Cardiac muscle cell (in vitro differentiated cells and primary cell): ENCODE results near the gene ALDOC. TPM values are rescaled to one million over a fixed set of nuclear protein-coding genes. Genes with fewer than 3 reads are reported as not detected.
"Not testable (repeated sequence)": the region's sequence is repeated elsewhere in the genome, so short reads cannot be mapped to it uniquely, and the experiment has no call there.

ENCODE experiments used
- DNase-seq, 2 donors: peaks; one replicate each; pipeline versions ENCODE4 v3.0.0 to v3.0.0-alpha.2; 2010 to 2017; ENCODE audit warnings: low read depth in 1 of 2, low spot score in 1 of 2
- H3K27ac ChIP-seq: fragments of 200-600 bp; sonication (generic); 2 replicates; pipeline ENCODE4 v1.5.1; 2016
- H3K27me3 ChIP-seq: fragments of 200-600 bp; sonication (generic); 2 replicates; pipeline ENCODE4 v1.6.0; 2016; ENCODE audit warnings: control low read depth
- H3K36me3 ChIP-seq: fragments of 200-600 bp; sonication (generic); 2 replicates; pipeline ENCODE4 v1.5.1; 2016; ENCODE audit warnings: control low read depth
- H3K4me1 ChIP-seq: fragments of 200-600 bp; sonication (generic); 2 replicates; pipeline ENCODE4 v1.8.1; 2017; ENCODE audit warnings: low read depth, mild to moderate bottlenecking, mixed run types
- H3K4me3 ChIP-seq: fragments of 200-600 bp; sonication (generic); 2 replicates; pipeline ENCODE4 v1.5.1; 2016; ENCODE audit warnings: mild to moderate bottlenecking
- H3K9me3 ChIP-seq: fragments of 200-600 bp; sonication (generic); 2 replicates; pipeline ENCODE4 v1.5.1; 2017; ENCODE audit warnings: low read depth, mild to moderate bottlenecking, control low read depth
- CTCF ChIP-seq: IDR thresholded peaks from 2 replicates; pipeline ENCODE4 v1.5.1; 2012; ENCODE audit warnings: low read depth, mild to moderate bottlenecking, low read length
- polyA plus RNA-seq: library from polyadenylated mRNA; unstranded; fragments of >200 nt; fragmentation: Nextera tagmentation; extraction: Ambion mirVana; gene quantifications from 2 replicates; pipeline ENCODE4 v1.2.1, GENCODE V29; 2016
- total RNA-seq: library from RNA; depleted of rRNA; stranded (reverse); fragments of >200 nt; gene quantifications from 2 replicates; pipeline ENCODE4 v1.2.3, GENCODE V29; 2016

ALDOC gene
- total and polyA plus RNA-seq, 2 experiments from 2014 or later: 177 to 183 TPM

- no peak for DNase-seq
- no peaks in the 10 kb centered on the region for H3K27me3 ChIP-seq
- TF ChIP-seq CTCF: no peak
- H3K4me3 ChIP-seq: no peak overlapping the region
- H3K36me3 ChIP-seq: peaks cover 39% of the 10 kb centered on the region
- H3K27ac ChIP-seq: no peak overlapping the region
- no peaks in the 10 kb centered on the region for H3K9me3 ChIP-seq
- peaks cover 1% of the 10 kb centered on the region for H3K4me1 ChIP-seq
Observed at GRCh38 chr17:28580959-28581358, 4.3 kb upstream of the ALDOC start.

GRCh38 chr17:28579526-28579925, 2.8 kb upstream of the ALDOC start:
- H3K4me3 ChIP-seq: no peak overlapping the region

GRCh38 chr17:28578246-28579195, 1.8 kb upstream of the ALDOC start:
- peaks cover 10% of the 10 kb centered on the region for H3K4me1 ChIP-seq
- no peaks in the 10 kb centered on the region for H3K27me3 ChIP-seq
- H3K36me3 ChIP-seq: peaks cover 19% of the 10 kb centered on the region
- no peak overlapping the region for H3K27ac ChIP-seq
- H3K4me3 ChIP-seq: no peak overlapping the region
- no peak for DNase-seq
- no peak for TF ChIP-seq CTCF
- H3K9me3 ChIP-seq: no peaks in the 10 kb centered on the region

More at GRCh38 chr17:28579526-28579925, 2.8 kb upstream of the ALDOC start:
- Histone ChIP-seq H3K27ac (no peak overlapping the region), H3K27me3 (no peaks in the 10 kb centered on the region), H3K4me1 (peaks cover 10% of the 10 kb centered on the region), H3K36me3 (peaks cover 29% of the 10 kb centered on the region), H3K9me3 (no peaks in the 10 kb centered on the region)
- no peak for DNase-seq
- no peak for TF ChIP-seq CTCF

- H3K36me3 ChIP-seq: peaks cover 10% of the 10 kb centered on the region
- H3K9me3 ChIP-seq: no peaks in the 10 kb centered on the region
Observed at GRCh38 chr17:28577466-28577824, 750 bp upstream of the ALDOC start.

GRCh38 chr17:28576016-28576415, 679 bp downstream of the ALDOC start:
- not testable (repeated sequence) for H3K36me3 ChIP-seq

More at GRCh38 chr17:28577466-28577824, 750 bp upstream of the ALDOC start:
- Histone ChIP-seq H3K27ac (no peak overlapping the region), H3K27me3 (no peaks in the 10 kb centered on the region), H3K4me3 (no peak overlapping the region), H3K4me1 (peaks cover 10% of the 10 kb centered on the region)
- no peak for TF ChIP-seq CTCF
- DNase-seq: no peak

GRCh38 chr17:28575126-28575795, 1.4 kb downstream of the ALDOC start:
- TF ChIP-seq CTCF: no peak

More at GRCh38 chr17:28576016-28576415, 679 bp downstream of the ALDOC start:
- H3K9me3 ChIP-seq, DNase-seq, H3K27me3 ChIP-seq, H3K27ac ChIP-seq: not testable (repeated sequence)
- H3K4me1 ChIP-seq: peaks cover 14% of the 10 kb centered on the region
- peak overlapping the region; percentile 18 for H3K4me3 ChIP-seq

More at GRCh38 chr17:28575126-28575795, 1.4 kb downstream of the ALDOC start:
- H3K36me3 ChIP-seq: peaks cover 7% of the 10 kb centered on the region
- H3K9me3 ChIP-seq: no peaks in the 10 kb centered on the region
- no peak overlapping the region for H3K4me3 ChIP-seq
- H3K27ac ChIP-seq: no peak overlapping the region
- H3K4me1 ChIP-seq: peaks cover 17% of the 10 kb centered on the region
- no peak for DNase-seq
- no peaks in the 10 kb centered on the region for H3K27me3 ChIP-seq
